HL-60 (cell line): ENCODE data around the gene NEK5.

Experiments used
- DNase-seq, 2 experiments: peaks; one replicate each; pipeline ENCODE4 v3.0.0-alpha.2; 2010 to 2020; ENCODE audit warnings: low read depth in 1 of 2, low spot score in 1 of 2
- H3K27ac ChIP-seq: fragments of 250-450 bp; sonication (Bioruptor Pico); replicated peaks from 2 replicates; pipeline ENCODE4 v1.5.1; 2020; ENCODE audit warnings: mild to moderate bottlenecking, moderate library complexity
- H3K27me3 ChIP-seq: fragments of 250-450 bp; sonication (Bioruptor Pico); 2 replicates; pipeline ENCODE4 v1.5.1; 2021; ENCODE audit warnings: mild to moderate bottlenecking, moderate library complexity; ENCODE audit not compliant: insufficient read depth, poor library complexity, severe bottlenecking
- H3K4me3 ChIP-seq: replicated peaks from 2 replicates; pipeline ENCODE4 v1.5.1; 2011; ENCODE audit warnings: mild to moderate bottlenecking, control low read depth, low read length; ENCODE audit not compliant: insufficient read depth
- GABPA ChIP-seq: IDR thresholded peaks from 2 replicates; pipeline ENCODE4 v1.6.1; 2012; ENCODE audit warnings: low read depth
- POLR2AphosphoS5 ChIP-seq: IDR thresholded peaks from 2 replicates; pipeline ENCODE4 v1.6.1; 2012; ENCODE audit warnings: low read depth
- SPI1 ChIP-seq: IDR thresholded peaks from 2 replicates; pipeline ENCODE4 v1.6.1; 2012; ENCODE audit warnings: low read depth, mild to moderate bottlenecking, borderline replicate concordance
- TF ChIP-seq, protein P1 (sequence below): IDR thresholded peaks from 2 replicates; pipeline ENCODE4 v1.6.1; 2012; ENCODE audit warnings: low read depth; ENCODE audit not compliant: insufficient replicate concordance
- TF ChIP-seq, protein P2 (sequence below): IDR thresholded peaks from one replicate; pipeline ENCODE4 v1.5.1; 2011; ENCODE audit warnings: low read length, control low read depth, inconsistent platforms; ENCODE audit not compliant: insufficient read depth

Gene NEK5

DNA sequence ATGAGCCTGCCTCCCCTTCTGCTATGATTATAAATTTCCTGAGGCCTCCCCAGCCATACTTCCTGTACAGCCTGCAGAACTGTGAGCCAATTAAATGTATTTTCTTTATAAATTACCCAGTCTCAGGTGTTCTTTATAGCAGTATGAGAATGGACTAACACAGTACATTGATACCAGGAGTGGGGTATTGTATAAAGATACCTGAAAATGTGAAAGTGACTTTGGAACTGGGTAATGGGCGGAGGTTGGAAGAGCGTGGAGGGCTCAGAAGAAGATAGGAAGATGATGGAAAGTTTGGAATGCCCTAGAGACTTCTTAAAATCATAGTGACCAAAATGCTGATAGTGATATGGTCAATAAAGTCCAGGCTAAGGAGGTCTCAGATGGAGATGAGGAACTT, 32.8 kb downstream of the NEK5 start:
- H3K27me3 ChIP-seq = no peaks in the 10 kb centered on the region
- TF ChIP-seq, protein P1, sequence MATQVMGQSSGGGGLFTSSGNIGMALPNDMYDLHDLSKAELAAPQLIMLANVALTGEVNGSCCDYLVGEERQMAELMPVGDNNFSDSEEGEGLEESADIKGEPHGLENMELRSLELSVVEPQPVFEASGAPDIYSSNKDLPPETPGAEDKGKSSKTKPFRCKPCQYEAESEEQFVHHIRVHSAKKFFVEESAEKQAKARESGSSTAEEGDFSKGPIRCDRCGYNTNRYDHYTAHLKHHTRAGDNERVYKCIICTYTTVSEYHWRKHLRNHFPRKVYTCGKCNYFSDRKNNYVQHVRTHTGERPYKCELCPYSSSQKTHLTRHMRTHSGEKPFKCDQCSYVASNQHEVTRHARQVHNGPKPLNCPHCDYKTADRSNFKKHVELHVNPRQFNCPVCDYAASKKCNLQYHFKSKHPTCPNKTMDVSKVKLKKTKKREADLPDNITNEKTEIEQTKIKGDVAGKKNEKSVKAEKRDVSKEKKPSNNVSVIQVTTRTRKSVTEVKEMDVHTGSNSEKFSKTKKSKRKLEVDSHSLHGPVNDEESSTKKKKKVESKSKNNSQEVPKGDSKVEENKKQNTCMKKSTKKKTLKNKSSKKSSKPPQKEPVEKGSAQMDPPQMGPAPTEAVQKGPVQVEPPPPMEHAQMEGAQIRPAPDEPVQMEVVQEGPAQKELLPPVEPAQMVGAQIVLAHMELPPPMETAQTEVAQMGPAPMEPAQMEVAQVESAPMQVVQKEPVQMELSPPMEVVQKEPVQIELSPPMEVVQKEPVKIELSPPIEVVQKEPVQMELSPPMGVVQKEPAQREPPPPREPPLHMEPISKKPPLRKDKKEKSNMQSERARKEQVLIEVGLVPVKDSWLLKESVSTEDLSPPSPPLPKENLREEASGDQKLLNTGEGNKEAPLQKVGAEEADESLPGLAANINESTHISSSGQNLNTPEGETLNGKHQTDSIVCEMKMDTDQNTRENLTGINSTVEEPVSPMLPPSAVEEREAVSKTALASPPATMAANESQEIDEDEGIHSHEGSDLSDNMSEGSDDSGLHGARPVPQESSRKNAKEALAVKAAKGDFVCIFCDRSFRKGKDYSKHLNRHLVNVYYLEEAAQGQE = no peak
- TF ChIP-seq, protein P2, sequence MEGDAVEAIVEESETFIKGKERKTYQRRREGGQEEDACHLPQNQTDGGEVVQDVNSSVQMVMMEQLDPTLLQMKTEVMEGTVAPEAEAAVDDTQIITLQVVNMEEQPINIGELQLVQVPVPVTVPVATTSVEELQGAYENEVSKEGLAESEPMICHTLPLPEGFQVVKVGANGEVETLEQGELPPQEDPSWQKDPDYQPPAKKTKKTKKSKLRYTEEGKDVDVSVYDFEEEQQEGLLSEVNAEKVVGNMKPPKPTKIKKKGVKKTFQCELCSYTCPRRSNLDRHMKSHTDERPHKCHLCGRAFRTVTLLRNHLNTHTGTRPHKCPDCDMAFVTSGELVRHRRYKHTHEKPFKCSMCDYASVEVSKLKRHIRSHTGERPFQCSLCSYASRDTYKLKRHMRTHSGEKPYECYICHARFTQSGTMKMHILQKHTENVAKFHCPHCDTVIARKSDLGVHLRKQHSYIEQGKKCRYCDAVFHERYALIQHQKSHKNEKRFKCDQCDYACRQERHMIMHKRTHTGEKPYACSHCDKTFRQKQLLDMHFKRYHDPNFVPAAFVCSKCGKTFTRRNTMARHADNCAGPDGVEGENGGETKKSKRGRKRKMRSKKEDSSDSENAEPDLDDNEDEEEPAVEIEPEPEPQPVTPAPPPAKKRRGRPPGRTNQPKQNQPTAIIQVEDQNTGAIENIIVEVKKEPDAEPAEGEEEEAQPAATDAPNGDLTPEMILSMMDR = no peak
- no peak for TF ChIP-seq POLR2AphosphoS5
- no peak for TF ChIP-seq GABPA
- TF ChIP-seq SPI1 = no peak
- H3K4me3 ChIP-seq = no peak overlapping the region
- no peak overlapping the region for H3K27ac ChIP-seq
- no peak for DNase-seq

DNA sequence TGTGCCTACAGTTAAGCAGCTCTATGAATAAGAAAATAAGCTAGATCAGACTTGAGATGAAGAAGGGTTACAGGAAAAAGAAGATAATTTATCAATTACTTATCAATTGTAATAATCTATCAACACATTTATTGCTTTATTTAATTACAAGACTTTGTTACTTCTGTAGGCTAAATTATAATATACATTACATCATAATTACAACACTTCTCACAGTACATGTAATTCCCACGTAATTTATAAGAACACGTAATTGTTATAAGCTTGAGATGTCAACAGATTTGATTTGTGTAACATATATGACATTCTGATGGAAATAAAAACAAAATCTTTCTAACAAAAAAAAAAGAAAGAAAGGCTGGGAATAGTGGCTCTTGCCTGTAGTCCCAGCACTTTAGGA, 36.8 kb downstream of the NEK5 start:
- Histone ChIP-seq H3K27ac (no peak overlapping the region), H3K4me3 (no peak overlapping the region), H3K27me3 (no peaks in the 10 kb centered on the region)
- TF ChIP-seq, protein P1 = no peak
- TF ChIP-seq, protein P2 = no peak
- TF ChIP-seq SPI1 (no peak), GABPA (no peak), POLR2AphosphoS5 (no peak)
- no peak for DNase-seq

DNA sequence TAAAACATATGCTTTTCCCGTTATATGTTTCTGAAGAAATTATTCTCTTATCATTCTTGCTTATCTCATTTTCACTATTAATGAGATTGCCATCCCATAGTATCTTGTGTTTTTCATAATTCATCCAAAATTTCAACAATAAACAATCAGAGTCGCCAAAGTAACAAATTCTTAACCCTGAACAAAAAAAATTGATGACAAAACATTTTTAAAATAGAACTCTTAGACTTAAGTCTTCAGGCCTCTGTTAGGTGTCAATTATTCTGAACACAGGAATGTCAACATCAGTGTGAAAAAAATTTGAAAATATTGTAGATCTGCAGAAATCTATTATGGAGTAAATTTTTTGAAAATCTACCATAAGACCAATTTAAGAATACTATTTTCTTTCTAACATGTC, 37.4 kb downstream of the NEK5 start:
- DNase-seq = no peak
- Histone ChIP-seq H3K27me3 (no peaks in the 10 kb centered on the region), H3K27ac (no peak overlapping the region), H3K4me3 (no peak overlapping the region)
- TF ChIP-seq POLR2AphosphoS5 (no peak), SPI1 (no peak), GABPA (no peak)
- TF ChIP-seq, protein P2 = no peak
- TF ChIP-seq, protein P1 = no peak
